K562 (cell line): ENCODE data around the gene SRBD1. TPM values are rescaled to one million over a fixed set of nuclear protein-coding genes. Genes with fewer than 3 reads are reported as not detected.
A peak's percentile ranks its signal among the peaks of the same experiment; 100 is the strongest.

Source experiments
- CREB5 ChIP-seq: fragments of 250-450 bp; sonication (Bioruptor Pico); IDR thresholded peaks from 2 replicates; pipeline ENCODE4 v1.5.0; 2020; ENCODE audit warnings: mild to moderate bottlenecking
- ETV6 ChIP-seq, 3 experiments: fragments of 150-350 bp in 1 of 3; sonication (generic) in 1 of 3; formaldehyde crosslinking in 1 of 3; IDR thresholded peaks; 2 replicates each; pipeline versions ENCODE4 v1.6.1 to v1.8.0; 2014 to 2022; ENCODE audit warnings: borderline replicate concordance in 2 of 3, low read depth in 2 of 3, antibody characterized with exemption in 1 of 3, low read length in 1 of 3, mild to moderate bottlenecking in 1 of 3, missing genetic modification reagents in 1 of 3
- FOXK1 ChIP-seq: sonication (generic); formaldehyde crosslinking; IDR thresholded peaks from 2 replicates; pipeline ENCODE4 v1.8.0; 2022; ENCODE audit warnings: missing genetic modification reagents, mild to moderate bottlenecking, borderline replicate concordance
- MAFG ChIP-seq: fragments of 450-650 bp; conservative IDR thresholded peaks from 2 replicates; pipeline ENCODE4 v1.6.1; 2016; ENCODE audit warnings: missing genetic modification characterization, missing compliant biosample characterization
- NCOA1 ChIP-seq: fragments of 450-650 bp; IDR thresholded peaks from 2 replicates; pipeline ENCODE4 v1.6.1; 2016; ENCODE audit warnings: low read depth
- NFRKB ChIP-seq: fragments of 450-650 bp; IDR thresholded peaks from 2 replicates; pipeline ENCODE4 v1.6.1; 2016; ENCODE audit warnings: low read depth
- NR2C2 ChIP-seq, 2 experiments: fragments of 200-800 bp in 1 of 2; sonication (Bioruptor generic) in 1 of 2; sonication (generic) in 1 of 2; formaldehyde crosslinking in 1 of 2; IDR thresholded peaks; 2 replicates each; pipeline versions ENCODE4 v1.6.1 to v1.8.0; 2016 to 2022; ENCODE audit warnings: mild to moderate bottlenecking in 1 of 2, missing compliant biosample characterization in 1 of 2, missing genetic modification characterization in 1 of 2, missing genetic modification reagents in 1 of 2
- SAFB2 ChIP-seq: fragments of 200-400 bp; formaldehyde crosslinking; IDR thresholded peaks from 2 replicates; pipeline ENCODE4 v1.6.1; 2018; ENCODE audit warnings: borderline replicate concordance, low read length, low read depth, moderate library complexity; ENCODE audit not compliant: severe bottlenecking
- SMC3 ChIP-seq: conservative IDR thresholded peaks from 2 replicates; pipeline ENCODE4 v1.6.1; 2011; ENCODE audit warnings: low read depth, low read length, improper control_type of control experiment; ENCODE audit not compliant: insufficient read depth
- ZNF280A ChIP-seq: fragments of 450-650 bp; IDR thresholded peaks from 2 replicates; pipeline ENCODE4 v1.6.1; 2018; ENCODE audit warnings: mild to moderate bottlenecking, low read depth; ENCODE audit not compliant: partially characterized antibody
- ZNF318 ChIP-seq, 2 experiments: fragments of 450-650 bp; IDR thresholded peaks; 2 replicates each; pipeline ENCODE4 v1.6.1; 2016; ENCODE audit warnings: mild to moderate bottlenecking in 2 of 2, borderline replicate concordance in 1 of 2, low read depth in 1 of 2, moderate library complexity in 1 of 2
- ZNF785 ChIP-seq: fragments of 250-450 bp; sonication (Bioruptor Pico); IDR thresholded peaks from 2 replicates; pipeline ENCODE4 v1.4.0; 2020; ENCODE audit warnings: mild to moderate bottlenecking
- polyA plus RNA-seq, 8 experiments: library from polyadenylated mRNA; depleted of rRNA in 4 of 8; stranded (reverse) in 5 of 8; unstranded in 3 of 8; fragments of >200 nt; fragmentation: Nextera tagmentation in 2 of 8; fragmentation: Illumina TruSeq in 1 of 8; extraction: Ambion mirVana in 2 of 8; extraction: Trizol in 1 of 8; gene quantifications; 2 replicates each; pipeline versions ENCODE4 v1.2.1 to v1.2.3, GENCODE V29; 2011 to 2014; ENCODE audit warnings: inconsistent platforms in 1 of 8, missing spikeins in 1 of 8
- total RNA-seq, 7 experiments: library from RNA; depleted of rRNA in 6 of 7; stranded (reverse); fragments of >200 nt in 6 of 7; fragmentation: Illumina TruSeq in 2 of 7; extraction: Trizol in 2 of 7; gene quantifications; 2 replicates each; pipeline versions ENCODE4 v1.2.1 to v1.2.3, GENCODE V29; 2011 to 2021; ENCODE audit warnings: low replicate concordance in 1 of 7

The SRBD1 gene
- total and polyA plus RNA-seq, 9 of the 15 experiments (the other 6 are each of a cell fraction or from before 2014, with no cell fraction given): 6.9 to 23.2 (median 14.7) TPM

GRCh38 chr2:45567974-45568789, 42.9 kb downstream of the SRBD1 start (continued):
- no peak for TF ChIP-seq ZNF318 (IDR thresholded peaks at IDR 0.05; ENCODE audit: borderline replicate concordance in 1 of 2, low read depth in 1 of 2)
- TF ChIP-seq ZNF280A: no peak
- 0 out of 2 replicates have a peak, but pooled peaks have one; percentile 2 for TF ChIP-seq NFRKB
- no peak for TF ChIP-seq SAFB2
- no peak for TF ChIP-seq ZNF785 (CRISPR knock-in tag)
- TF ChIP-seq CREB5 (CRISPR knock-in tag): no peak
- no peak for TF ChIP-seq SMC3
- no peak for TF ChIP-seq FOXK1
- no peak for TF ChIP-seq NR2C2 (CRISPR knock-in tag; IDR thresholded peaks at IDR 0.05)
- TF ChIP-seq NR2C2 (tag; IDR thresholded peaks at IDR 0.05): no peak
- no peak for TF ChIP-seq MAFG
- TF ChIP-seq NCOA1: no peak
- no peak for TF ChIP-seq ETV6 (IDR thresholded peaks at IDR 0.05; ENCODE audit: borderline replicate concordance in 1 of 2, low read depth in 2 of 2, low read length in 1 of 2)
- TF ChIP-seq ETV6 (CRISPR knock-in tag; IDR thresholded peaks at IDR 0.05; ENCODE audit: borderline replicate concordance): no peak
